Trophoblast cell (in vitro differentiated cells and primary cell): ENCODE measurements around the gene PAX3.

Source experiments
- DNase-seq, 2 donors: peaks; one replicate each; pipeline ENCODE4 v3.0.0-alpha.2; 2016
- H2AFZ ChIP-seq: 2 replicates; pipeline ENCODE4 v1.6.1; 2013; ENCODE audit warnings: low read length, moderate library complexity, mild to moderate bottlenecking; ENCODE audit not compliant: insufficient read depth, poor library complexity
- H2AK5ac ChIP-seq: 2 replicates; pipeline ENCODE4 v1.6.1; 2013; ENCODE audit warnings: mild to moderate bottlenecking, low read length
- H2BK120ac ChIP-seq: 2 replicates; pipeline ENCODE4 v1.6.1; 2013; ENCODE audit warnings: low read length, mild to moderate bottlenecking, moderate library complexity; ENCODE audit not compliant: insufficient read depth, poor library complexity
- H2BK12ac ChIP-seq: 2 replicates; pipeline ENCODE4 v1.6.1; 2013; ENCODE audit warnings: mild to moderate bottlenecking, low read length, moderate library complexity
- H2BK5ac ChIP-seq: 2 replicates; pipeline ENCODE4 v1.6.1; 2013; ENCODE audit warnings: low read length, low read depth, moderate library complexity, mild to moderate bottlenecking; ENCODE audit not compliant: poor library complexity
- H3K14ac ChIP-seq: 2 replicates; pipeline ENCODE4 v1.6.1; 2013; ENCODE audit warnings: mild to moderate bottlenecking, low read length
- H3K18ac ChIP-seq: 2 replicates; pipeline ENCODE4 v1.6.1; 2013; ENCODE audit warnings: mild to moderate bottlenecking, low read length
- H3K23ac ChIP-seq: 2 replicates; pipeline ENCODE4 v1.6.1; 2013; ENCODE audit warnings: low read length
- H3K27ac ChIP-seq: 2 replicates; pipeline ENCODE4 v1.5.1; 2013; ENCODE audit warnings: low read depth, mild to moderate bottlenecking, inconsistent platforms, low read length, moderate library complexity
- H3K27me3 ChIP-seq: 2 replicates; pipeline ENCODE4 v1.6.1; 2013; ENCODE audit warnings: inconsistent platforms, mild to moderate bottlenecking, low read length, moderate library complexity; ENCODE audit not compliant: insufficient read depth
- H3K36me3 ChIP-seq, 2 experiments: 1 replicate in 1 of 2; 2 replicates in 1 of 2; pipeline ENCODE4 v1.6.1; 2013; ENCODE audit warnings: low read length in 2 of 2, mild to moderate bottlenecking in 2 of 2, moderate library complexity in 1 of 2; ENCODE audit not compliant: insufficient read depth in 2 of 2, control insufficient read depth in 1 of 2
- H3K4ac ChIP-seq: 2 replicates; pipeline ENCODE4 v1.6.1; 2013; ENCODE audit warnings: low read depth, mild to moderate bottlenecking, low read length, moderate library complexity
- H3K4me1 ChIP-seq, 2 experiments: 1 replicate in 1 of 2; 2 replicates in 1 of 2; pipeline ENCODE4 v1.6.1; 2013; ENCODE audit warnings: low read length in 2 of 2, mild to moderate bottlenecking in 2 of 2, moderate library complexity in 1 of 2; ENCODE audit not compliant: insufficient read depth in 2 of 2, control insufficient read depth in 1 of 2
- H3K4me2 ChIP-seq: 2 replicates; pipeline ENCODE4 v1.6.1; 2013; ENCODE audit warnings: inconsistent platforms, mild to moderate bottlenecking, low read length, moderate library complexity
- H3K4me3 ChIP-seq: 2 replicates; pipeline ENCODE4 v1.5.1; 2013; ENCODE audit warnings: mild to moderate bottlenecking, low read depth, low read length, inconsistent platforms
- H3K79me1 ChIP-seq: one replicate; pipeline ENCODE4 v1.6.1; 2013; ENCODE audit warnings: low read length
- H3K79me2 ChIP-seq: 2 replicates; pipeline ENCODE4 v1.6.1; 2013; ENCODE audit warnings: low read length, mild to moderate bottlenecking; ENCODE audit not compliant: control insufficient read depth, insufficient read depth, poor library complexity
- H3K9ac ChIP-seq: 2 replicates; pipeline ENCODE4 v1.6.1; 2013; ENCODE audit warnings: mild to moderate bottlenecking, low read length
- H3K9me3 ChIP-seq: 2 replicates; pipeline ENCODE4 v1.6.1; 2013; ENCODE audit warnings: low read depth, mild to moderate bottlenecking, control low read depth, inconsistent platforms, low read length; ENCODE audit not compliant: insufficient read depth
- H4K12ac ChIP-seq: 2 replicates; pipeline ENCODE4 v1.6.1; 2013; ENCODE audit warnings: low read depth, mild to moderate bottlenecking, low read length, moderate library complexity
- H4K8ac ChIP-seq: 2 replicates; pipeline ENCODE4 v1.6.1; 2013; ENCODE audit warnings: low read depth, mild to moderate bottlenecking, low read length, moderate library complexity
- H4K91ac ChIP-seq: one replicate; pipeline ENCODE4 v1.6.1; 2013; ENCODE audit warnings: low read depth, mild to moderate bottlenecking, low read length, moderate library complexity
- WGBS: extraction: QIAGEN DNeasy Blood & Tissue Kit; methylation state at CpG from one replicate; pipeline ENCODE4 v1.1.7; 2013; ENCODE audit warnings: missing lambda C conversion rate; ENCODE audit not compliant: insufficient read length, insufficient coverage; ENCODE audit errors: extremely low coverage; 5-methylcytosine and 5-hydroxymethylcytosine counted together

Gene PAX3

DNA sequence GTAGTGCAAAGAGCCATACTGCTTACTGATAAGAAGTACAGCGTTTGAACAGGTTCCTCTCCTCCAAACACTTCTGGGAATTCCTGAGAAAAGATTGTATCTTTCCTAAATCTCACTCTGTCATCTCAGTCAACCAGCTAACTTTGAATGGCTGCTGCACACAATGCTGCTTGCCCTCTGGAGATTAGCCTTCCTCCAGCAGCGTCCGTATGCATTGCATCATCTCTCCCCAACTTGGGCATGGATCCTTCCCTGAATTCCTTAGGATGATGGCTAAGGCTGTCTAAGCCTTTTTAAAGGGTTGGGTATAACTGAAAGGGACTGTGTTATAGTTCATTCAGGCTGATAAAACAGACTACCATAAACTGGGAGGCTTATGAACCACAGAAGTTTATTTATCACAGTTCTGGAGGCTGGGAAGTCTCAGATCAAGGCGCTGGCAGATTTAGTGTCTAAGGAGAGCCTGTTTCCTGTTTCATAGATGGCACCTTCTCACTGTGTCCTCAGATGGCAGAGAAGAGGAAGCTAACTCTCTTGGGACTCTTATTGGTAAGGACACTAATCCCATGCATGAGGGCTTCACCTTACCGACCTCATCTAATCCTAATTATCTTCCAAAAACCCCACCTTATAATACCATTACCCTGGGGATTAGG is 105.3 kb downstream of the PAX3 start:
- Histone ChIP-seq H3K4me3 (no peak overlapping the region), H3K9me3 (peaks cover 1% of the 10 kb centered on the region), H3K9ac (no peak overlapping the region), H3K14ac (no peak overlapping the region), H3K79me2 (no peaks in the 10 kb centered on the region), H3K4me2 (no peak overlapping the region), H3K23ac (no peak overlapping the region), H3K27me3 (no peaks in the 10 kb centered on the region), H3K79me1 (no peaks in the 10 kb centered on the region), H3K36me3 (no peaks in the 10 kb centered on the region), H3K18ac (no peak overlapping the region), H2BK12ac (no peak overlapping the region), H3K4me1 (no peaks in the 10 kb centered on the region), H3K27ac (no peak overlapping the region), H2AFZ (no peak overlapping the region), H2BK5ac (no peak overlapping the region), H2AK5ac (no peak overlapping the region), H4K91ac (no peak overlapping the region), H2BK120ac (no peak overlapping the region), H3K4ac (no peak overlapping the region), H4K12ac (no peak overlapping the region), H4K8ac (no peak overlapping the region)
- peak in 1 of 2 donors; percentile 62 for DNase-seq
- no CpG with 5 or more reads among the region's 5 CpGs for WGBS

DNA sequence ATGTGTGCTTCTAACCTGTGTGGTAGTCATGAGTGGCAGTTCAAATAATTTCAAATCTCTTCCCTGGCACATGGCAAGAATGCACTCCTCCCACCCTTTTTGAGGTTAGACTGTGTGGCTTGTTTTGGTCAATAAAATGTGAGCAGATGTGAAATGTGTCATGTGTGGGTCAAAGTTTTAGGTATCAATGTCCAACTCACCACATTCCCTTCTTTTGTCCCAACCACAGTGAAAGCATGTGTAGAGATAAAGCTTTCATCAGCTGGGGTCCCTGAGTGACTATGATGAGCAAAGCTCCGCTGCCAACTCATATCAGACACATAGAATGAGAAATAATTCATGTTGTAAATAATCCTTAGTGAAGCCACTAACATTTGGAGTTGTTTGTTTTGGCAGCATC is 118.2 kb downstream of the PAX3 start:
- Histone ChIP-seq H4K91ac (no peak overlapping the region), H4K12ac (no peak overlapping the region), H3K9me3 (no peaks in the 10 kb centered on the region), H2BK5ac (no peak overlapping the region), H2AK5ac (no peak overlapping the region), H2BK120ac (no peak overlapping the region), H4K8ac (no peak overlapping the region), H3K14ac (no peak overlapping the region), H2AFZ (no peak overlapping the region), H3K4me2 (no peak overlapping the region), H3K4me1 (no peaks in the 10 kb centered on the region), H3K27ac (no peak overlapping the region), H2BK12ac (no peak overlapping the region), H3K79me1 (no peaks in the 10 kb centered on the region), H3K18ac (no peak overlapping the region), H3K23ac (no peak overlapping the region), H3K79me2 (no peaks in the 10 kb centered on the region), H3K4me3 (no peak overlapping the region), H3K4ac (no peak overlapping the region), H3K27me3 (no peaks in the 10 kb centered on the region), H3K36me3 (no peaks in the 10 kb centered on the region), H3K9ac (no peak overlapping the region)
- DNase-seq: no peak
- WGBS: no CpG with 5 or more reads among the region's 1 CpG

DNA sequence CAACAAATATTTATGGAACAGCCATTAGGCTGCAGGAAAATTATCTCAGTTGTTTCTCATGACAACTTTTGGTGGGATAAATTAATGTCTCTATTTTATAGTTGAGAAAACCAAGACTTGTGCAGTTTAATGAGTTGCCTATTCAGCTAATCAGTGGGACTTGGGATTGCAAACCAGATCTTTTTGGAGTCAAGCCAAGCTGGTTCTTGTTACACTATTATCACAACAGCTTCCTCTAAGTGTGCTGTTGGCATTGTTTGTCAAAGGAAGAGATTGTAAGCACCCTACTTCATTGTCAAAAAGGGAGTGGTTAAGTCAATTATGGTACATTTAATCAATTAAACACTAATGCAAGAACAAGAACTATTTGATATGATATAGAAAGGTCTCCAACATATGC is 119.2 kb downstream of the PAX3 start:
- Histone ChIP-seq H3K79me1 (no peaks in the 10 kb centered on the region), H2BK12ac (no peak overlapping the region), H2BK5ac (no peak overlapping the region), H3K9me3 (no peaks in the 10 kb centered on the region), H2AK5ac (no peak overlapping the region), H3K4me3 (no peak overlapping the region), H3K9ac (no peak overlapping the region), H2BK120ac (no peak overlapping the region), H3K4me1 (no peaks in the 10 kb centered on the region), H3K36me3 (no peaks in the 10 kb centered on the region), H3K27me3 (no peaks in the 10 kb centered on the region), H3K23ac (no peak overlapping the region), H3K27ac (no peak overlapping the region), H4K12ac (no peak overlapping the region), H4K8ac (no peak overlapping the region), H3K79me2 (no peaks in the 10 kb centered on the region), H3K4me2 (no peak overlapping the region), H3K14ac (no peak overlapping the region), H3K4ac (no peak overlapping the region), H3K18ac (no peak overlapping the region), H2AFZ (no peak overlapping the region), H4K91ac (no peak overlapping the region)
- DNase-seq: no peak

DNA sequence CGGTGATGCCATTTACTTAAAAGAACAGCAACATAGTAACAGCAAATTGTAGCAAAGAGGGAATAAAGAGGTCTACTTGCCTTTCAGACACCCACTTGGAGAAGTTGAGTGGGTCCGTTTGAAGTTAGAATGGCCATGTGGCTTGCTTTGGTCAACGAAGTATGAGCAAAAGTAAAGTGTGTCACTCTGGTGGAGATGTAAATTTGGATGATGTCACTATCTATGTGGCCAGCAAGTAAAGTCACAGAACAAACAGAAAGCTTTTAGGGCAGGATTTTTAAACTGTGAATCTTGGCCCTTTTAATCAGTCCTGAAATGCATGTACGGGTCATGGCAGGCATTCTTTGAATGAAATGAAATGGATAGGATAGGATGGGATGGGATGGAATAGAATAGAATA is 120.3 kb downstream of the PAX3 start:
- Histone ChIP-seq H2BK5ac (no peak overlapping the region), H3K9me3 (no peaks in the 10 kb centered on the region), H2AFZ (no peak overlapping the region), H2BK12ac (no peak overlapping the region), H3K79me2 (no peaks in the 10 kb centered on the region), H3K27me3 (no peaks in the 10 kb centered on the region), H3K18ac (no peak overlapping the region), H3K4me2 (no peak overlapping the region), H2AK5ac (no peak overlapping the region), H3K27ac (no peak overlapping the region), H3K9ac (no peak overlapping the region), H3K4ac (no peak overlapping the region), H4K91ac (no peak overlapping the region), H4K12ac (no peak overlapping the region), H3K23ac (no peak overlapping the region), H3K79me1 (no peaks in the 10 kb centered on the region), H4K8ac (no peak overlapping the region), H3K4me3 (no peak overlapping the region), H3K14ac (no peak overlapping the region), H3K36me3 (no peaks in the 10 kb centered on the region), H2BK120ac (no peak overlapping the region), H3K4me1 (no peaks in the 10 kb centered on the region)
- no peak for DNase-seq
- no CpG with 5 or more reads among the region's 4 CpGs for WGBS
